ENCODE data around the gene CRYBG3. TPM values are rescaled to one million over a fixed set of nuclear protein-coding genes. Genes with fewer than 3 reads are reported as not detected.

CRYBG3 gene
- total and polyA plus RNA-seq, 2 of the 13 experiments (the other 11 are each of a cell fraction or from before 2014, with no cell fraction given) = 3.8 to 15.9 TPM

DNA sequence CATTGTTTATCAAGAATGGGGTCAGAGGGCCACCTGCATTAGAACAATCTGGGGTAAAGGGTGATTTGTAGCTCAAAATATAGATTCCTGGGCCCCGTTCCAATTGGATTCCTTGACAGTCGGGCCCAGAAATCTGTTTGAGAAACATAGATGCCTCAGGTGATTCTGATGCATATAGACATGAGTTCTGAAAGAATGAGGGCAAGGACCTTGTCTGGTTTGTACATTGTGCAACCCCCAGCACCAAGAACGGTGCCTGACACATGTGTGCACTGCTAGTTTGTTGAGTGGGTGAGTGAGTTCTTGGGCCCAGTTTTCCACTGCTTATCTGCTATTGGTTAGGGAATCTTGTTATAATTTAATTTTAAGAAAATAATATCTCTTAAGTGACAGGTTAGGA is 16.6 kb downstream of the CRYBG3 start:
- ChIA-PET POLR2A (no interaction called here), CTCF (ENCODE audit: low intra/inter-chr PET ratio, low total read pairs) (no interaction called here)
- Histone ChIP-seq H3K4me2 (ENCODE audit: low read depth, low read length) (no peak overlapping the region), H3K9ac (ENCODE audit: insufficient read depth, low read depth, low read length) (no peak overlapping the region), H3K4me3 (replicated peaks in 1 of 3; ENCODE audit: insufficient read depth in 1 of 3, low read depth in 2 of 3, low read length in 3 of 3) (no peak overlapping the region), H3K79me2 (ENCODE audit: insufficient read depth, low read length) (peaks cover 6% of the 10 kb centered on the region), H3K36me3 (replicated peaks in 1 of 2; ENCODE audit: control insufficient read depth in 1 of 2, insufficient read depth in 2 of 2, low read length in 2 of 2) (no peaks in the 10 kb centered on the region), H4K20me1 (ENCODE audit: insufficient read depth, low read length) (no peaks in the 10 kb centered on the region), H2AFZ (ENCODE audit: low read length) (no peak overlapping the region), H3K27me3 (ENCODE audit: control insufficient read depth in 1 of 2, insufficient read depth in 2 of 2, low read length in 2 of 2) (no peaks in the 10 kb centered on the region), H3K4me1 (ENCODE audit: insufficient read depth, low read length) (peaks cover 8% of the 10 kb centered on the region), H3K9me3 (ENCODE audit: low read length) (no peaks in the 10 kb centered on the region), H3K27ac (ENCODE audit: extremely low read length, insufficient read depth, low read length) (no peak overlapping the region)
- in situ Hi-C loops (cut with HindIII; ENCODE audit: extremely low pct_ligation_motif_present, low pct_unique_long_range_greater_than_20kb) (no loop called here), intact Hi-C loops (cut with micrococcal nuclease; ENCODE audit: unreplicated experiment) (no loop called here)
- ATAC-seq = no peak
- DNase-seq (ENCODE audit: low spot score) = no peak
- TF ChIP-seq BRCA1 (CRISPR knock-in tag; IDR thresholded peaks at IDR 0.05) (no peak), CEBPB (IDR thresholded peaks at IDR 0.05; ENCODE audit: borderline replicate concordance, low read depth, low read length) (0 out of 2 replicates have a peak, but pooled peaks have one; percentile 42), ZNF3 (CRISPR knock-in tag; IDR thresholded peaks at IDR 0.05) (peak; percentile 59; the same call in 1 of the 2 replicates), MXI1 (IDR thresholded peaks at IDR 0.05; ENCODE audit: borderline replicate concordance, low read depth, low read length) (no peak), CEBPG (CRISPR knock-in tag; IDR thresholded peaks at IDR 0.05) (peak; percentile 26; the same call in 1 of the 2 replicates), GABPB1 (CRISPR knock-in tag; IDR thresholded peaks at IDR 0.05) (no peak)
- FAIRE-seq = no peak
- WGBS (ENCODE audit: low lambda C conversion rate) = 89% methylated on average over 3 of the region's 3 CpGs
- BruUV-seq (replicated peaks) = no TSS peak

DNA sequence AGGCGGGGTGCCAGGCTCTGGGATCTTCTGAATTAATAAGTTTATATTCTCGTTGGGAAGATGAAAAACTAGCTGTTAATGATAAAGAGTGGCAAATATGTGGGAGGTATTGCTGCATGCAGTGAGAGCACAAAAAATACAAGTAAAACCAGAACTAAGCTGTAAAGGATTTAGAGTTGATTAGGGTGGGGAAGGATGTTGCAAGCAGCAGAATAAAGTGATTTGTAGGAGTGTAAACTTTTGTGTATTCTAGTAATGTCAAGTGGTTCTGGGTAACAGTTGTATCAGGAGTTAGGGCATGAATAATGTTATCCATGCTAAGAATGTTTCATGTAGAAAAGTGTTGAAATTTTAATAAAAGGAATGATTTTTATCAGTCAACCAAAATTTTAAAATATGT is 18.1 kb downstream of the CRYBG3 start:
- no peaks in the 10 kb centered on the region for H3K27me3 ChIP-seq (ENCODE audit: control insufficient read depth in 1 of 2, insufficient read depth in 2 of 2, low read length in 2 of 2)
- FAIRE-seq (no peak), ATAC-seq (no peak), DNase-seq (ENCODE audit: low spot score) (no peak)
- ChIA-PET POLR2A (no interaction called here), CTCF (ENCODE audit: low intra/inter-chr PET ratio, low total read pairs) (no interaction called here)
- peaks cover 8% of the 10 kb centered on the region; the same call in 1 of the 2 replicates for H3K4me1 ChIP-seq (ENCODE audit: insufficient read depth, low read length)
- no peak overlapping the region for H3K4me2 ChIP-seq (ENCODE audit: low read depth, low read length)
- 96% methylated on average over 2 of the region's 2 CpGs for WGBS (ENCODE audit: low lambda C conversion rate)
- H3K27ac ChIP-seq (ENCODE audit: extremely low read length, insufficient read depth, low read length) = no peak overlapping the region
- H3K36me3 ChIP-seq (replicated peaks in 1 of 2; ENCODE audit: control insufficient read depth in 1 of 2, insufficient read depth in 2 of 2, low read length in 2 of 2) = no peaks in the 10 kb centered on the region
- no peak overlapping the region for H3K9ac ChIP-seq (ENCODE audit: insufficient read depth, low read depth, low read length)
- intact Hi-C loops (cut with micrococcal nuclease; ENCODE audit: unreplicated experiment) = no loop called here
- in situ Hi-C loops (cut with HindIII; ENCODE audit: extremely low pct_ligation_motif_present, low pct_unique_long_range_greater_than_20kb) = no loop called here
- H3K4me3 ChIP-seq (replicated peaks in 1 of 3; ENCODE audit: insufficient read depth in 1 of 3, low read depth in 2 of 3, low read length in 3 of 3) = no peak overlapping the region
- no TSS peak for BruUV-seq (replicated peaks)
- no peaks in the 10 kb centered on the region for H3K9me3 ChIP-seq (ENCODE audit: low read length)
- no peaks in the 10 kb centered on the region for H4K20me1 ChIP-seq (ENCODE audit: insufficient read depth, low read length)
- no peak overlapping the region for H2AFZ ChIP-seq (ENCODE audit: low read length)
- peaks cover 6% of the 10 kb centered on the region for H3K79me2 ChIP-seq (ENCODE audit: insufficient read depth, low read length)
- TF ChIP-seq HMGA1 (CRISPR knock-in tag; conservative IDR thresholded peaks at IDR 0.05) = no peak
- TF ChIP-seq MAF1 (CRISPR knock-in tag; IDR thresholded peaks at IDR 0.05; ENCODE audit: borderline replicate concordance) = no peak
